IMR-90 (cell line): ENCODE measurements around the gene CALR. TPM values are rescaled to one million over a fixed set of nuclear protein-coding genes. Genes with fewer than 3 reads are reported as not detected.

Experiments
- ATAC-seq: fragments of 200-7000 bp; cut with Tn5 transposase; 2 replicates; pipeline ENCODE4 v1.9.1; 2020; ENCODE audit warnings: low read depth, mild to moderate bottlenecking, moderate library complexity
- BruUV-seq: library from RNA; stranded (reverse); fragments of 400-500 nt; replicated peaks from 2 replicates; lab custom pipeline; 2021; lab: Mats Ljungman, UMichigan
- CTCF ChIA-PET: fragments of 300-600 bp; formaldehyde crosslinking; extraction: SDS; loops from one replicate; lab custom pipeline; 2021; ENCODE audit warnings: antibody characterized with exemption; lab: Yijun Ruan, JAX
- POLR2A ChIA-PET: fragments of 300-600 bp; sonication (Branson Sonifier 250); formaldehyde crosslinking; loops from one replicate; lab custom pipeline; 2022; ENCODE audit warnings: antibody characterized with exemption; ENCODE audit not compliant: unreplicated experiment; lab: Charles Lee
- DNase-seq: peaks from one replicate; pipeline ENCODE4 v3.0.0; 2013
- H2AFZ ChIP-seq: replicated peaks from 2 replicates; pipeline ENCODE3; 2013; ENCODE audit warnings: low read length, mild to moderate bottlenecking; ENCODE audit not compliant: poor library complexity
- H2AK5ac ChIP-seq: 2 replicates; pipeline ENCODE4 v1.6.1; 2013; ENCODE audit warnings: low read depth, low read length, inconsistent platforms
- H2AK9ac ChIP-seq: replicated peaks from 2 replicates; pipeline ENCODE3; 2013; ENCODE audit warnings: mild to moderate bottlenecking, low read depth, low read length, moderate library complexity; ENCODE audit not compliant: poor library complexity
- H2BK120ac ChIP-seq: 2 replicates; pipeline ENCODE4 v1.6.1; 2013; ENCODE audit warnings: low read depth, low read length, inconsistent platforms
- H2BK15ac ChIP-seq: 3 replicates; pipeline ENCODE4 v1.6.1; 2013; ENCODE audit warnings: low read depth, low read length, inconsistent platforms
- H2BK20ac ChIP-seq: 2 replicates; pipeline ENCODE4 v1.6.1; 2013; ENCODE audit warnings: low read depth, mild to moderate bottlenecking, inconsistent platforms, low read length, moderate library complexity
- H2BK5ac ChIP-seq: 2 replicates; pipeline ENCODE4 v1.6.1; 2013; ENCODE audit warnings: mild to moderate bottlenecking, low read depth, low read length, inconsistent platforms; ENCODE audit not compliant: poor library complexity, severe bottlenecking
- H3K14ac ChIP-seq: replicated peaks from 2 replicates; pipeline ENCODE4 v1.6.1; 2013; ENCODE audit warnings: low read depth, low read length, inconsistent platforms
- H3K18ac ChIP-seq: 2 replicates; pipeline ENCODE4 v1.6.1; 2013; ENCODE audit warnings: low read depth, low read length, control low read depth
- H3K23ac ChIP-seq: 2 replicates; pipeline ENCODE4 v1.6.1; 2013; ENCODE audit warnings: low read depth, low read length, inconsistent platforms
- H3K27ac ChIP-seq: 2 replicates; pipeline ENCODE4 v1.5.1; 2013; ENCODE audit warnings: mild to moderate bottlenecking, control low read depth, low read length; ENCODE audit not compliant: insufficient read depth
- H3K27me3 ChIP-seq: 2 replicates; pipeline ENCODE4 v1.6.1; 2013; ENCODE audit warnings: low read length; ENCODE audit not compliant: control insufficient read depth, insufficient read depth
- H3K36me3 ChIP-seq: 2 replicates; pipeline ENCODE4 v1.6.1; 2013; ENCODE audit warnings: low read length, mixed read lengths; ENCODE audit not compliant: control insufficient read depth, insufficient read depth
- H3K4ac ChIP-seq: 2 replicates; pipeline ENCODE4 v1.6.1; 2013; ENCODE audit warnings: low read depth, low read length, inconsistent platforms
- H3K4me1 ChIP-seq: 2 replicates; pipeline ENCODE4 v1.6.1; 2013; ENCODE audit warnings: low read length, mixed read lengths; ENCODE audit not compliant: control insufficient read depth, insufficient read depth
- H3K4me2 ChIP-seq: 2 replicates; pipeline ENCODE4 v1.6.1; 2013; ENCODE audit warnings: low read depth, mild to moderate bottlenecking, control low read depth, low read length, moderate library complexity
- H3K4me3 ChIP-seq: 2 replicates; pipeline ENCODE4 v1.5.1; 2013; ENCODE audit warnings: low read depth, mild to moderate bottlenecking, control low read depth, low read length, moderate library complexity; ENCODE audit not compliant: insufficient read depth
- H3K56ac ChIP-seq: 2 replicates; pipeline ENCODE4 v1.6.1; 2013; ENCODE audit warnings: low read length, inconsistent platforms; ENCODE audit not compliant: insufficient read depth; ENCODE audit errors: extremely low read depth
- H3K79me1 ChIP-seq, 2 experiments: 2 replicates each; pipeline ENCODE4 v1.6.1; 2013; ENCODE audit warnings: low read length in 2 of 2, inconsistent platforms in 1 of 2, low read depth in 1 of 2
- H3K9ac ChIP-seq: 2 replicates; pipeline ENCODE4 v1.6.1; 2013; ENCODE audit warnings: low read depth, low read length, control low read depth
- H3K9me1 ChIP-seq: 2 replicates; pipeline ENCODE4 v1.6.1; 2013; ENCODE audit warnings: low read length, inconsistent platforms; ENCODE audit not compliant: insufficient read depth
- H3K9me3 ChIP-seq: 2 replicates; pipeline ENCODE4 v1.6.1; 2013; ENCODE audit warnings: low read length; ENCODE audit not compliant: control insufficient read depth, insufficient read depth
- H4K20me1 ChIP-seq: 2 replicates; pipeline ENCODE4 v1.6.1; 2013; ENCODE audit warnings: low read length, inconsistent platforms; ENCODE audit not compliant: insufficient read depth
- H4K5ac ChIP-seq: 2 replicates; pipeline ENCODE4 v1.6.1; 2013; ENCODE audit warnings: mild to moderate bottlenecking, low read depth, low read length, control low read depth
- H4K8ac ChIP-seq, 2 experiments: 2 replicates each; pipeline ENCODE4 v1.6.1; 2013; ENCODE audit warnings: low read depth in 2 of 2, low read length in 2 of 2, control low read depth in 1 of 2, inconsistent platforms in 1 of 2
- H4K91ac ChIP-seq: 2 replicates; pipeline ENCODE4 v1.6.1; 2013; ENCODE audit warnings: low read depth, low read length, inconsistent platforms; ENCODE audit not compliant: insufficient read depth
- BHLHE40 ChIP-seq: fragments of 150-350 bp; IDR thresholded peaks from 2 replicates; pipeline ENCODE4 v1.6.1; 2016; ENCODE audit warnings: mild to moderate bottlenecking, low read depth, low read length
- CEBPB ChIP-seq: IDR thresholded peaks from 2 replicates; pipeline ENCODE4 v1.6.1; 2012; ENCODE audit warnings: low read depth, low read length, improper control_type of control experiment
- FOS ChIP-seq: fragments of 150-350 bp; IDR thresholded peaks from 2 replicates; pipeline ENCODE4 v1.6.1; 2016; ENCODE audit warnings: low read depth, low read length
- MAFK ChIP-seq: IDR thresholded peaks from 2 replicates; pipeline ENCODE4 v1.6.1; 2012; ENCODE audit warnings: low read depth, low read length, improper control_type of control experiment
- MAZ ChIP-seq: IDR thresholded peaks from 2 replicates; pipeline ENCODE4 v1.6.1; 2012; ENCODE audit warnings: low read depth, mild to moderate bottlenecking, low read length, improper control_type of control experiment, moderate library complexity, borderline replicate concordance
- MXI1 ChIP-seq: IDR thresholded peaks from 2 replicates; pipeline ENCODE4 v1.6.1; 2012; ENCODE audit warnings: low read depth, mild to moderate bottlenecking, low read length, moderate library complexity, borderline replicate concordance
- NFE2L2 ChIP-seq: fragments of 150-350 bp; IDR thresholded peaks from 2 replicates; pipeline ENCODE4 v1.6.1; 2016; ENCODE audit warnings: low read depth, mild to moderate bottlenecking, low read length
- POLR2A ChIP-seq: IDR thresholded peaks from 2 replicates; pipeline ENCODE4 v1.6.1; 2012; ENCODE audit warnings: mild to moderate bottlenecking, low read depth, low read length
- RAD21 ChIP-seq: IDR thresholded peaks from 2 replicates; pipeline ENCODE4 v1.6.1; 2012; ENCODE audit warnings: low read length, improper control_type of control experiment
- RFX5 ChIP-seq: IDR thresholded peaks from 2 replicates; pipeline ENCODE4 v1.8.0; 2012; ENCODE audit warnings: low read depth, mild to moderate bottlenecking, low read length, moderate library complexity
- SMC3 ChIP-seq: fragments of 150-350 bp; IDR thresholded peaks from 2 replicates; pipeline ENCODE4 v1.6.1; 2016; ENCODE audit warnings: low read depth, mild to moderate bottlenecking, antibody characterized with exemption, low read length, moderate library complexity
- whole genome bisulfite sequencing, 2 experiments: methylation state at CpG; one replicate each; pipeline versions ENCODE4 v1.1.5 to v1.1.7; 2013; ENCODE audit warnings: missing lambda C conversion rate in 2 of 2; ENCODE audit not compliant: insufficient read length in 1 of 2; ENCODE audit errors: extremely low coverage in 2 of 2; 5-methylcytosine and 5-hydroxymethylcytosine counted together
- dilution Hi-C: fragments of 300-500 bp; cut with HindIII; formaldehyde crosslinking; loops from one replicate; pipeline ENCODE4 v1.14.3; 2018; ENCODE audit warnings: low sequenced_read_pairs; ENCODE audit not compliant: unreplicated experiment
- in situ Hi-C: fragments of 300-500 bp; cut with MboI; formaldehyde crosslinking; loops from 3 replicates; pipeline ENCODE4 v1.14.3; 2019; ENCODE audit warnings: low sequenced_read_pairs, inconsistent platforms, mixed read lengths
- intact Hi-C: fragments of 100-400 bp; cut with micrococcal nuclease; formaldehyde crosslinking; loops from 2 replicates; pipeline ENCODE4 v1.10.0; 2022
- polyA plus RNA-seq, 3 experiments: library from polyadenylated mRNA; depleted of rRNA; stranded (reverse); fragments of >200 nt; gene quantifications; 2 replicates each; pipeline ENCODE4 v1.2.3, GENCODE V29; 2012; ENCODE audit warnings: low replicate concordance in 1 of 3
- total RNA-seq: library from RNA; depleted of rRNA; stranded (reverse); fragments of >200 nt; gene quantifications from 2 replicates; pipeline ENCODE4 v1.2.3, GENCODE V29; 2012
- TF ChIP-seq, protein P1 (sequence below): fragments of 150-350 bp; IDR thresholded peaks from 2 replicates; pipeline ENCODE4 v1.6.1; 2017; ENCODE audit warnings: mild to moderate bottlenecking, antibody characterized with exemption, low read length, low read depth
- TF ChIP-seq, protein P2 (sequence below): conservative IDR thresholded peaks from 2 replicates; pipeline ENCODE4 v1.5.1; 2012; ENCODE audit warnings: mild to moderate bottlenecking, low read depth, low read length, improper control_type of control experiment
- TF ChIP-seq, protein P3 (sequence below): fragments of 150-350 bp; IDR thresholded peaks from 2 replicates; pipeline ENCODE4 v1.6.1; 2016; ENCODE audit warnings: low read depth, mild to moderate bottlenecking, low read length, moderate library complexity, borderline replicate concordance

Gene CALR
- total and polyA plus RNA-seq, 2 of the 4 experiments (the other 2 are of a cell fraction), result 1,932 to 3,358 TPM

GRCh38 chr19:12913851-12914690 is 24.3 kb upstream of the CALR start:
- Histone ChIP-seq H3K23ac (peak overlapping the region; percentile 33; the same call in 1 of the 2 replicates), H2AFZ (peak overlapping the region; percentile 72), H2AK5ac (0 out of 2 replicates have a peak overlapping the region, but pooled peaks have one; percentile 8), H4K8ac (peak overlapping the region in 1 of 2 experiments; percentile 23; a peak in 1 of 4 replicates), H4K20me1 (no peaks in the 10 kb centered on the region), H3K9me3 (no peaks in the 10 kb centered on the region), H3K27ac (no peak overlapping the region), H3K79me1 (no peaks in the 10 kb centered on the region), H2BK20ac (no peak overlapping the region), H3K27me3 (no peaks in the 10 kb centered on the region), H2BK120ac (no peak overlapping the region), H2BK5ac (no peak overlapping the region), H3K4me2 (no peak overlapping the region), H3K4me1 (peaks cover 6% of the 10 kb centered on the region), H3K36me3 (no peaks in the 10 kb centered on the region), H2BK15ac (no peak overlapping the region), H3K9me1 (no peaks in the 10 kb centered on the region), H4K91ac (no peak overlapping the region), H4K5ac (no peak overlapping the region), H3K4me3 (no peak overlapping the region), H3K4ac (peak overlapping the region; percentile 9; the same call in 1 of the 2 replicates), H3K14ac (no peak overlapping the region), H2AK9ac (peak overlapping the region; percentile 72), H3K9ac (no peak overlapping the region), H3K56ac (no peak overlapping the region), H3K18ac (no peak overlapping the region)
- in situ Hi-C loops, result no loop called here
- intact Hi-C loops, result no loop called here
- dilution Hi-C loops, result no loop called here
- ATAC-seq (no peak), DNase-seq (no peak)
- 64% methylated on average over 2 of the region's 12 CpGs; no CpG with 5 or more reads in 1 of the 2 experiments for WGBS, 2 experiments
- POLR2A ChIA-PET, result no interaction called here
- CTCF ChIA-PET, result no interaction called here
- BruUV-seq, result no TSS peak
- TF ChIP-seq RFX5 (no peak), CEBPB (no peak), MXI1 (no peak), MAFK (no peak), NFE2L2 (no peak), POLR2A (no peak), BHLHE40 (no peak), FOS (no peak), RAD21 (no peak), MAZ (no peak), SMC3 (no peak)
- TF ChIP-seq, protein P1, sequence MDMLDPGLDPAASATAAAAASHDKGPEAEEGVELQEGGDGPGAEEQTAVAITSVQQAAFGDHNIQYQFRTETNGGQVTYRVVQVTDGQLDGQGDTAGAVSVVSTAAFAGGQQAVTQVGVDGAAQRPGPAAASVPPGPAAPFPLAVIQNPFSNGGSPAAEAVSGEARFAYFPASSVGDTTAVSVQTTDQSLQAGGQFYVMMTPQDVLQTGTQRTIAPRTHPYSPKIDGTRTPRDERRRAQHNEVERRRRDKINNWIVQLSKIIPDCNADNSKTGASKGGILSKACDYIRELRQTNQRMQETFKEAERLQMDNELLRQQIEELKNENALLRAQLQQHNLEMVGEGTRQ, result no peak
- TF ChIP-seq, protein P2, sequence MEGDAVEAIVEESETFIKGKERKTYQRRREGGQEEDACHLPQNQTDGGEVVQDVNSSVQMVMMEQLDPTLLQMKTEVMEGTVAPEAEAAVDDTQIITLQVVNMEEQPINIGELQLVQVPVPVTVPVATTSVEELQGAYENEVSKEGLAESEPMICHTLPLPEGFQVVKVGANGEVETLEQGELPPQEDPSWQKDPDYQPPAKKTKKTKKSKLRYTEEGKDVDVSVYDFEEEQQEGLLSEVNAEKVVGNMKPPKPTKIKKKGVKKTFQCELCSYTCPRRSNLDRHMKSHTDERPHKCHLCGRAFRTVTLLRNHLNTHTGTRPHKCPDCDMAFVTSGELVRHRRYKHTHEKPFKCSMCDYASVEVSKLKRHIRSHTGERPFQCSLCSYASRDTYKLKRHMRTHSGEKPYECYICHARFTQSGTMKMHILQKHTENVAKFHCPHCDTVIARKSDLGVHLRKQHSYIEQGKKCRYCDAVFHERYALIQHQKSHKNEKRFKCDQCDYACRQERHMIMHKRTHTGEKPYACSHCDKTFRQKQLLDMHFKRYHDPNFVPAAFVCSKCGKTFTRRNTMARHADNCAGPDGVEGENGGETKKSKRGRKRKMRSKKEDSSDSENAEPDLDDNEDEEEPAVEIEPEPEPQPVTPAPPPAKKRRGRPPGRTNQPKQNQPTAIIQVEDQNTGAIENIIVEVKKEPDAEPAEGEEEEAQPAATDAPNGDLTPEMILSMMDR, result no peak
- TF ChIP-seq, protein P3, sequence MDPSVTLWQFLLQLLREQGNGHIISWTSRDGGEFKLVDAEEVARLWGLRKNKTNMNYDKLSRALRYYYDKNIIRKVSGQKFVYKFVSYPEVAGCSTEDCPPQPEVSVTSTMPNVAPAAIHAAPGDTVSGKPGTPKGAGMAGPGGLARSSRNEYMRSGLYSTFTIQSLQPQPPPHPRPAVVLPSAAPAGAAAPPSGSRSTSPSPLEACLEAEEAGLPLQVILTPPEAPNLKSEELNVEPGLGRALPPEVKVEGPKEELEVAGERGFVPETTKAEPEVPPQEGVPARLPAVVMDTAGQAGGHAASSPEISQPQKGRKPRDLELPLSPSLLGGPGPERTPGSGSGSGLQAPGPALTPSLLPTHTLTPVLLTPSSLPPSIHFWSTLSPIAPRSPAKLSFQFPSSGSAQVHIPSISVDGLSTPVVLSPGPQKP, result no peak
